BJ (cell line): Measurements from ENCODE around the gene HS6ST3. TPM values are rescaled to one million over a fixed set of nuclear protein-coding genes. Genes with fewer than 3 reads are reported as not detected.

Experiments used
- CTCF ChIA-PET: fragments of 350-600 bp; formaldehyde crosslinking; extraction: SDS; loops from one replicate; lab custom pipeline; 2021; ENCODE audit warnings: antibody characterized with exemption, inconsistent platforms; lab: Yijun Ruan, JAX
- POLR2A ChIA-PET: fragments of 300-600 bp; sonication (Branson Sonifier 250); formaldehyde crosslinking; extraction: SDS; loops from one replicate; lab custom pipeline; 2021; ENCODE audit warnings: antibody characterized with exemption; lab: Charles Lee
- DNase-seq: peaks from one replicate; pipeline ENCODE4 v3.0.0-alpha.2; 2011; ENCODE audit warnings: low read depth
- H3K27me3 ChIP-seq: 2 replicates; pipeline ENCODE4 v1.6.0; 2011; ENCODE audit warnings: low read length; ENCODE audit not compliant: control insufficient read depth, insufficient read depth
- H3K36me3 ChIP-seq: 2 replicates; pipeline ENCODE4 v1.5.1; 2011; ENCODE audit warnings: low read length; ENCODE audit not compliant: control insufficient read depth, insufficient read depth
- H3K4me3 ChIP-seq: 2 replicates; pipeline ENCODE4 v1.5.1; 2011; ENCODE audit warnings: low read depth, mild to moderate bottlenecking, control low read depth, low read length
- polyA plus RNA-seq: library from polyadenylated mRNA; depleted of rRNA; stranded (reverse); fragments of >200 nt; gene quantifications from 2 replicates; pipeline ENCODE4 v1.2.3, GENCODE V29; 2011
- TF ChIP-seq, protein P1 (sequence below): IDR thresholded peaks from 2 replicates; pipeline ENCODE4 v1.5.1; 2011; ENCODE audit warnings: low read depth, mild to moderate bottlenecking, control low read depth, inconsistent platforms, low read length, moderate library complexity; ENCODE audit not compliant: insufficient read depth

Gene HS6ST3
- polyA plus RNA-seq, 1 experiment: not detected

DNA sequence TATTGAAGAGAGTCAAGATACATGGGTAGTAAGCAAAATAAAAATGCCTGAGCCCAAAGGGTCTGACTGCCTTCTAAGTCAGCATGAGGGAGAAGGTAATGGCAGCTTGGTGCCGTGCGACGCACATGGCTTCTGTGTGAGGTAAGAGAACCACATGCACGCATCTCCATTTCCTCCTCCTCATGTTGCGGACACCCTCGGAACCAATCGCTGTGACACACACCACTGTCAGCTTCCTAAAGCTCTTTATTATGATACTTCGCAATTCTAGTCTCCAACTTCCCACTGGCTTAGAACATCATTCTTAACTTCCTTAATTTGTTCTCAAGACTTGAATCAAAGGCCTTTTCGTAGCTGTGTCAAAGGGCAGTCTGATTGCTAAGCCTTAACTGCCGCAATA, 734.2 kb downstream of the HS6ST3 start:
- DNase-seq: no peak
- TF ChIP-seq, protein P1, sequence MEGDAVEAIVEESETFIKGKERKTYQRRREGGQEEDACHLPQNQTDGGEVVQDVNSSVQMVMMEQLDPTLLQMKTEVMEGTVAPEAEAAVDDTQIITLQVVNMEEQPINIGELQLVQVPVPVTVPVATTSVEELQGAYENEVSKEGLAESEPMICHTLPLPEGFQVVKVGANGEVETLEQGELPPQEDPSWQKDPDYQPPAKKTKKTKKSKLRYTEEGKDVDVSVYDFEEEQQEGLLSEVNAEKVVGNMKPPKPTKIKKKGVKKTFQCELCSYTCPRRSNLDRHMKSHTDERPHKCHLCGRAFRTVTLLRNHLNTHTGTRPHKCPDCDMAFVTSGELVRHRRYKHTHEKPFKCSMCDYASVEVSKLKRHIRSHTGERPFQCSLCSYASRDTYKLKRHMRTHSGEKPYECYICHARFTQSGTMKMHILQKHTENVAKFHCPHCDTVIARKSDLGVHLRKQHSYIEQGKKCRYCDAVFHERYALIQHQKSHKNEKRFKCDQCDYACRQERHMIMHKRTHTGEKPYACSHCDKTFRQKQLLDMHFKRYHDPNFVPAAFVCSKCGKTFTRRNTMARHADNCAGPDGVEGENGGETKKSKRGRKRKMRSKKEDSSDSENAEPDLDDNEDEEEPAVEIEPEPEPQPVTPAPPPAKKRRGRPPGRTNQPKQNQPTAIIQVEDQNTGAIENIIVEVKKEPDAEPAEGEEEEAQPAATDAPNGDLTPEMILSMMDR: no peak
- ChIA-PET POLR2A (no interaction called here), CTCF (interaction anchor here (0.9 kb wide), 1 partner anchor 11 kb away, joined by 4 read pairs; no protein-coding TSS in a partner anchor)
- Histone ChIP-seq H3K27me3 (no peaks in the 10 kb centered on the region), H3K4me3 (no peak overlapping the region), H3K36me3 (no peaks in the 10 kb centered on the region)

DNA sequence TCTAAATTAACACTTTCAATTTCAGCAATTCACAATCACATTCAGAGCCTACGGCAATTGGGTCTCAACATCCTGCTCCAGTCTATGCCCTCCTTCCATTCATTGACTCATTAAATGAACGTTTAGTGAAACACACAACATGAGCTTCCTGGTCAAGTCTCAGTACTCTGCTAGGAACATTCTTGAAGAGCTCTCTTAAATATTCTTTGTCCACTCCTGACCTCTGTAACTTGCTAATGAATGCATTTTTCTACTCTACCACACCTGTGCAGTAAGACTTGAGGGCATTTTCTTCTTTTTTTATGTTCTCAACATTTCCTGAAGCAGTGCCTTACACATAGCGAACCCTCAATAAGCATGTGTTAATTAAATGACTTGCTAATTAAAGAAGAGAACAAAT, 735.7 kb downstream of the HS6ST3 start:
- H3K27me3 ChIP-seq: no peaks in the 10 kb centered on the region
- ChIA-PET CTCF (no interaction called here), POLR2A (no interaction called here)
- no peak for DNase-seq
- no peaks in the 10 kb centered on the region for H3K36me3 ChIP-seq
- TF ChIP-seq, protein P1: no peak
- no peak overlapping the region for H3K4me3 ChIP-seq

DNA sequence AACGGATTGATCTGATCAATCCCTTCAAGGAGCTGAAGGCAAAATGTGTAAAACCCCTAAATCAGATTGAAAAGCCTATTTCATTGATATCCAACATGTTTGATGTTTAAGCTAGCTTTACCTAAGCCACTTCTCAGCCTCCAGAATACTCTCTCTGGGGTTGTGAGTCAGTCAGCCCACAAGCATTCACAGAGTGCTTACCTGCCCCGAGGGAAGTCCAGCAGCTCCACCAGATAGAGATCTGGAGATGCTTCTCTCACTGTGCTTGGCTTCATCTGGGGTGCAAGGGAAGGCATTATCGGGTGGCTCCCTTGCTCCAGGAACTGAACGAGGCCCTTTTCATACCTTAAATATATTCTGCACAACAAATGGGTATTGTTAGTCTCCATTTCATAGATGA, 744.7 kb downstream of the HS6ST3 start:
- TF ChIP-seq, protein P1: no peak
- Histone ChIP-seq H3K36me3 (no peaks in the 10 kb centered on the region), H3K4me3 (no peak overlapping the region), H3K27me3 (no peaks in the 10 kb centered on the region)
- DNase-seq: no peak
- ChIA-PET POLR2A (no interaction called here), CTCF (interaction anchor here (1.7 kb wide), 1 partner anchor 10 kb away, joined by 4 read pairs; no protein-coding TSS in a partner anchor)

DNA sequence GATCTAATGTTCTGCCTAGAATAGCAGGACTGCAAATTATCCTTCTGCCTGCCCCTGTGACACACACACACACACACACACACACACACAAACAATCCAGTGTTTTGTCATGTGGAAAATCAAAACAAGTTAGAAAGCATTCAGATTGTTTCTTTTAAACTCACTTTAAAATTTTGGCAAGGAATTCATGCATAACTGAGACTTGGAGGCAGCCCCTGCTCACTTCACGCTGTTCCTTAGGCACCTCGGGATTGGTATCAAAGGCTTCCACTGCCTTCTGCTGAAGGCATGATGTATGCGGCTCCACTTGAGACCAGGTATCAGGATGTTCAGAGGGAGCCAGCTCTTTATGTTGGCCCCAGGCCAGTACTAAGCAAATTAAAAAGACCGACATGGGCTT, 745.6 kb downstream of the HS6ST3 start:
- no peak overlapping the region for H3K4me3 ChIP-seq
- TF ChIP-seq, protein P1: no peak
- DNase-seq: no peak
- CTCF ChIA-PET: interaction anchor here (1.7 kb wide), 1 partner anchor 11 kb away, joined by 4 read pairs; no protein-coding TSS in a partner anchor
- H3K36me3 ChIP-seq: no peaks in the 10 kb centered on the region
- POLR2A ChIA-PET: no interaction called here
- H3K27me3 ChIP-seq: no peaks in the 10 kb centered on the region

DNA sequence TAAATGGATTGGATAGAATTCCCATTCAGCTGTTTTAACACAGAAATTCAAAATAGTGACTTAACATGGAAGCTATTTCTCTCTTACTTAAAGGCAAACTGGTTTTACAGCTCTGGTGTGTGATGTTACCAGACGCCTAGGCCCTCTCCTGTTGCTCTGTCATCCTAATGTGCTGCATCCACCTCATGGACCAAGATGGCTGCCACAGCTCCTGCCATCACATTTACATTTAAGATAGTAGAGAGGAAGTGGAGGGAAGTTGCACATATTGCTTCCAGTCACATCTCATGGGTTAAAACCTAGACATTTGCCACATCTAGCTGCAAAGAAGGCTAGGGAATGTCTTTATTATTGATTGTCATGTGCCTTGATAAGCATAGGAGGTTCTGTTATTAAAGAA, 746.8 kb downstream of the HS6ST3 start:
- POLR2A ChIA-PET: no interaction called here
- H3K27me3 ChIP-seq: no peaks in the 10 kb centered on the region
- no peak overlapping the region for H3K4me3 ChIP-seq

More for the DNA sequence above, 746.8 kb downstream of the HS6ST3 start:
- CTCF ChIA-PET: interaction anchor here (1.4 kb wide), 1 partner anchor 19 kb away, joined by 4 read pairs; no protein-coding TSS in a partner anchor
- no peak for DNase-seq
- no peaks in the 10 kb centered on the region for H3K36me3 ChIP-seq
- TF ChIP-seq, protein P1: no peak
